Bone marrow (tissue), 2 donors: Measurements from ENCODE around the gene RPS25.
"Not testable (repeated sequence)": the region's sequence is repeated elsewhere in the genome, so short reads cannot be mapped to it uniquely, and the experiment has no call there.

Source experiments
- DNase-seq, 2 donors: peaks; one replicate each; lab custom pipeline; 2025; lab: John Stamatoyannopoulos, UW

Gene RPS25

GRCh38 chr11:119015054-119015611, 3.0 kb downstream of the RPS25 start:
- DNase-seq: no peak

- no peak for DNase-seq
Observed at GRCh38 chr11:119014209-119014924, 3.8 kb downstream of the RPS25 start.

- DNase-seq: no peak
Observed at GRCh38 chr11:119012629-119013170, 5.4 kb downstream of the RPS25 start.

- no peak for DNase-seq
Observed at GRCh38 chr11:119011476-119012053, 6.6 kb downstream of the RPS25 start.

GRCh38 chr11:119006656-119007055, 11.5 kb downstream of the RPS25 start:
- no peak for DNase-seq

- no peak for DNase-seq
Observed at GRCh38 chr11:119000906-119001305, 17.2 kb downstream of the RPS25 start.

GRCh38 chr11:118998822-118999221, 19.3 kb downstream of the RPS25 start:
- DNase-seq: no peak

- no peak for DNase-seq
Observed at GRCh38 chr11:118998388-118998717, 19.8 kb downstream of the RPS25 start.

- peak; percentile 75 to 87 for DNase-seq
Observed at GRCh38 chr11:118997627-118998387, 20.3 kb downstream of the RPS25 start, which contains the start of gene CENATAC. TSS of gene CENATAC (plus strand) at chr11:118998138. CDS start at chr11:118998198, 60 bp downstream.

GRCh38 chr11:118996926-118997626, 21.1 kb downstream of the RPS25 start:
- peak; percentile 13 to 43 for DNase-seq

GRCh38 chr11:118991486-118992038, 26.6 kb downstream of the RPS25 start:
- not testable (repeated sequence) for DNase-seq

GRCh38 chr11:118988280-118988679, 29.9 kb downstream of the RPS25 start:
- no peak for DNase-seq

- DNase-seq: no peak
Observed at GRCh38 chr11:118984825-118985224, 33.3 kb downstream of the RPS25 start.

- DNase-seq: not testable (repeated sequence)
Observed at GRCh38 chr11:118984337-118984736, 33.8 kb downstream of the RPS25 start.

- no peak for DNase-seq
Observed at GRCh38 chr11:118980191-118980881, 37.8 kb downstream of the RPS25 start.

GRCh38 chr11:118979434-118979833, 38.7 kb downstream of the RPS25 start:
- no peak for DNase-seq

- no peak for DNase-seq
Observed at GRCh38 chr11:118975771-118976709, 42.1 kb downstream of the RPS25 start.

GRCh38 chr11:118973985-118974384, 44.2 kb downstream of the RPS25 start:
- no peak for DNase-seq

- no peak for DNase-seq
Observed at GRCh38 chr11:118971646-118972045, 46.5 kb downstream of the RPS25 start, which contains the start of gene FOXR1. TSS of gene FOXR1 (plus strand) at chr11:118971761. CDS start at chr11:118971932, 171 bp downstream.

GRCh38 chr11:118969508-118969907, 48.6 kb downstream of the RPS25 start:
- not testable (repeated sequence) for DNase-seq
